ENCODE results near the gene SMPD4.
"Not testable (repeated sequence)": the region's sequence is repeated elsewhere in the genome, so short reads cannot be mapped to it uniquely, and the experiment has no call there.

The SMPD4 gene

DNA sequence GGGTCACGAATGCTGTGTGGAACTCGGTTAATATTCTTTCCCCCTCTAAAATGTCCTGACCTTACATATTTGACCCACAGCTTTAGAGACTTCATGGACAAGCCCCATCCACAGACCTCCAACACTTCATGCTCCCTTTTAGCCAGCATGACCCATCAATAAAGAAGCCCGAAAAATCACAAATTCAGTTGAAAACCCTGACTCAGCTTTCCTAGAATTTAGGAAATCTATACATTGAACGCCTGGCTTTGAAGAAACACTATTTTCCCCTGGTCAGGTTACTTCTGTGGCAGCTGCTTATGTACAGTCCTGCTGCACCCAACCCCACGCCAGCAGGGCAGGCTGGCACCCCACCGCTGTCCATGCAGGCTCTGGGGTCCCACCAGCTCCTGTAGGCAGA, 9.9 kb upstream of the SMPD4 start:
- not testable (repeated sequence) for H3K27me3 Mint-ChIP-seq, H3K9me3 Mint-ChIP-seq, H3K36me3 Mint-ChIP-seq, H3K4me3 Mint-ChIP-seq, H3K4me1 Mint-ChIP-seq, H3K27ac Mint-ChIP-seq

DNA sequence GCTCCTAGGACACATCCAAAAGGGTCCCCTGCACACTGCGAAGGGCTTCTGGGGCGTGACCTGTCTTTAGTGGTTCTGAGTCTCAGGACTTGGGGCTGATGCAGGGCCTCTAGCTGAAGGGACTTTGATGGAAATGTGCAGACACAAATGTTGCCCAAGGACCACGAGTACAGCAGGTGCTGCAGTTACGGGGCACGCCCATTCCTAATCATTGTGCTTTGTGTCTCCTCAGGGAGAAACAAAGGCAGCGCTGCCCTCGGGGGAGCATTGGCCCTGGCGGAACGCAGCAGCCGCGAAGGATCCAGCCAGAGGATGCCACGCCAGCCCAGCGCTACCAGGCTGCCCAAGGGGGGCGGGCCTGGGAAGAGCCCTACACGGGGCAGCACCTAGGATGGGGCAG, 8.8 kb upstream of the SMPD4 start:
- no peaks in the 10 kb centered on the region for H3K36me3 Mint-ChIP-seq
- H3K4me1 Mint-ChIP-seq: no peaks in the 10 kb centered on the region
- no peaks in the 10 kb centered on the region for H3K9me3 Mint-ChIP-seq
- no peak overlapping the region for H3K4me3 Mint-ChIP-seq
- H3K27ac Mint-ChIP-seq: no peak overlapping the region
- H3K27me3 Mint-ChIP-seq: no peaks in the 10 kb centered on the region

DNA sequence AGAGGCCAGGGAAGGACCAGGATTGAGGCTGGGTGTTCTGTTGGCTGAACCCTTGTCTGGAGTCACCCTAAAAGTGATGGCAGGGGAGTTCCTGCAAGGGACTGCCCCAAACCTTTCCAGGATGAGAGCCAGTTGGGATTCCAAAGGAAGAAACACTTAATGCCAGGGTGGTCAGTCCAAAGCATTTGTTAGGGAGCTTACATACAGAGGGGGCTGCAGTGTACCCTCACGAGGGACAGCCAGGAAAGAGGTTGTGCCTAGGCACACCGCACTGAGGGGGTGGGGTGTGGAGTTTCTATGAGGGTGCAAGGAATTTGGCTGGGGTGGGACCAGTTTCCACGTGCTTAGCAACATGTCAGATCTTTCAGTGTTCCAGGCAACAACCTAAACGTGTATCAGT, 7.6 kb upstream of the SMPD4 start:
- not testable (repeated sequence) for H3K9me3 Mint-ChIP-seq, H3K27ac Mint-ChIP-seq, H3K4me1 Mint-ChIP-seq

GRCh38 chr2:130187859-130188792, 6.7 kb upstream of the SMPD4 start:
- H3K27ac Mint-ChIP-seq, H3K27me3 Mint-ChIP-seq, H3K4me1 Mint-ChIP-seq, H3K36me3 Mint-ChIP-seq, H3K4me3 Mint-ChIP-seq, H3K9me3 Mint-ChIP-seq: not testable (repeated sequence)

More for the DNA sequence above, 7.6 kb upstream of the SMPD4 start:
- H3K36me3 Mint-ChIP-seq, H3K4me3 Mint-ChIP-seq, H3K27me3 Mint-ChIP-seq: not testable (repeated sequence)

GRCh38 chr2:130187268-130187667, 5.9 kb upstream of the SMPD4 start:
- no peak overlapping the region for H3K4me3 Mint-ChIP-seq
- no peak overlapping the region for H3K27ac Mint-ChIP-seq
- peaks cover 4% of the 10 kb centered on the region for H3K4me1 Mint-ChIP-seq
- no peaks in the 10 kb centered on the region for H3K27me3 Mint-ChIP-seq
- no peaks in the 10 kb centered on the region for H3K9me3 Mint-ChIP-seq
- H3K36me3 Mint-ChIP-seq: no peaks in the 10 kb centered on the region

DNA sequence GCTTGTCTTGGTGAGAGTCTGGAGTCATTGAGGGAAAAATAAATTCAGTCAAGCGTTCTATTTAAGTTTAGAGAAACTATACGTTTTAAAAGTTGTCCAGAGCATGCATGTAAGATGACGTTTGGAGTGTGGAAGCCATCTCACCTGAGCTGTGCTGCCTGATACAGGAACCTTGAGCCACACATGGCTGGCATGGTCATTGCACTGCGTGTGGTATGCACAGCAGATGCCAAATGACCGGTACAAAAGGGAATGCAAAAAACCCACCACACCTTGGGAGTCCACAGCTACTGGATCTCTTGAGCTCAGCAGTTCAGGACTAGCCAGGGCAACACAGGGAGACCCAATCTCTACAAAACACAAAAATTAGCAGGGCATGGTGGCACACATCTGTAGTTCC, 5.0 kb upstream of the SMPD4 start:
- H3K4me1 Mint-ChIP-seq: peaks cover 4% of the 10 kb centered on the region
- no peak overlapping the region for H3K27ac Mint-ChIP-seq
- no peak overlapping the region for H3K4me3 Mint-ChIP-seq
- no peaks in the 10 kb centered on the region for H3K9me3 Mint-ChIP-seq
- H3K36me3 Mint-ChIP-seq: no peaks in the 10 kb centered on the region
- no peaks in the 10 kb centered on the region for H3K27me3 Mint-ChIP-seq

DNA sequence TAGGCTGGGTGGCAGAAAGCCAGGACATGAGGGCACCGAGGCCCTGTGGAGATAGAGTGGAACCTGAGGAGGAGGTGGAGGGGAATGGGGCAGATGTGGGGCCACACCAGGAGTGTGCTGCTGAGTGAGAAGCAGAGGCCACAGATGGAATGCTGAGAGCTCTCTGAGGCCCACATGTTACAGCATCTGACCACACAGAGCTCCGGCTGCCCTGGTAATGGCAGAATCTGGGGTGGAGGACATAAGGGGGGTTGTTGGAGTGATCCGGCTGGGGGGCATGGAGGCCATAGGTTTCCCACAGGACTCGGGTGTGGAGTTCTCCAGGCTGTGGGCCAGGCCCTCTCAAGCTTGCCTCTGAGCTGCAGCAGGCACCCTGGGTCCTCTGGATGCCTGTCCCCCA, 4.5 kb upstream of the SMPD4 start:
- H3K4me1 Mint-ChIP-seq: peaks cover 6% of the 10 kb centered on the region
- no peak overlapping the region for H3K27ac Mint-ChIP-seq
- H3K9me3 Mint-ChIP-seq: no peaks in the 10 kb centered on the region
- H3K27me3 Mint-ChIP-seq: no peaks in the 10 kb centered on the region
- H3K4me3 Mint-ChIP-seq: no peak overlapping the region
- H3K36me3 Mint-ChIP-seq: no peaks in the 10 kb centered on the region

GRCh38 chr2:130185436-130185835, 4.0 kb upstream of the SMPD4 start:
- no peaks in the 10 kb centered on the region for H3K27me3 Mint-ChIP-seq
- no peak overlapping the region for H3K27ac Mint-ChIP-seq
- H3K4me3 Mint-ChIP-seq: no peak overlapping the region
- H3K9me3 Mint-ChIP-seq: no peaks in the 10 kb centered on the region
- no peaks in the 10 kb centered on the region for H3K36me3 Mint-ChIP-seq
- peaks cover 8% of the 10 kb centered on the region for H3K4me1 Mint-ChIP-seq

DNA sequence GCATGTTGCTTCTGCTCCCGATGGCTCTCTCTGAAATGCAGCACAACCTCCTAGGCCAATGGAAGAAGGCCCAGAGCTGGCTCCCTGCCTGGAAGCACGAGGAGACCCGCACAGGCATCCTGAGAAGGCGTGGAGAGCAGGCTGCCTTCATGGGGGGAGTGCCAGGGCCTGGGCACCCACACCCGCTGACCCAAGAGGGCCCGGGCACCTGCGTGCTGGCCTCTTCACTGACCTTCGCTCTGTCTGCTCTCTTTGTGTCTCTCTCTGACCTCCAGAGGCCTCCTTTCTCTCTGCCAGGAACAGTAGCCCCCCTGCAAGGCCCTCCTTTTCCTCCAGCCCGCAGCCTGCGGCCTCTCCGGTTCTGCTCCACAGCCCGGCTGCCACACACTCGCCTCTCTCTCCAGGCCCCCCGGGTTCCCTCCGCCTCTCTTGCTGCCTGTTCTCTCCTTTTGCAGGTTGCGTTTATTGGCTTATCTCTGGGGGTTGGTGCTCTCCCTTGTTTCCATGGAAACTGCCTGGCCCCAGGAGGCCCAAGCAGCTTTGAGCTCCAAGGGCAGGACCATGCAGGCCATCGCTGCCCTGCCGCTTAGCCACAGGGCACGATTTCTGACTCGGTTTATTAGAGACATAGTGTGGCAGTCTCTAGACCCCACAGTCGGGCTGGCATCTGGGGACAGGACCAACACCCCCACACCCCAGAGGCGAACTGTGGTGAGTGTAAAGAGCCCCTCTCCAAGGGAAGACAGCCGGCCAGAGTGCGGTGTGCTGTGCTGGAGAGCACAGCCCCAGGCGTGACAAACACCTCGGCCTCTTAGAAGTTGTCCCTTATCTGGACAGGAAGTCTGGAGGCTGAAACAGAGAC, 2.3 kb upstream of the SMPD4 start:
- no peaks in the 10 kb centered on the region for H3K36me3 Mint-ChIP-seq
- peak overlapping the region; percentile 83 for H3K4me3 Mint-ChIP-seq
- no peaks in the 10 kb centered on the region for H3K9me3 Mint-ChIP-seq
- no peak overlapping the region for H3K27ac Mint-ChIP-seq
- no peaks in the 10 kb centered on the region for H3K27me3 Mint-ChIP-seq
- H3K4me1 Mint-ChIP-seq: peaks cover 8% of the 10 kb centered on the region

DNA sequence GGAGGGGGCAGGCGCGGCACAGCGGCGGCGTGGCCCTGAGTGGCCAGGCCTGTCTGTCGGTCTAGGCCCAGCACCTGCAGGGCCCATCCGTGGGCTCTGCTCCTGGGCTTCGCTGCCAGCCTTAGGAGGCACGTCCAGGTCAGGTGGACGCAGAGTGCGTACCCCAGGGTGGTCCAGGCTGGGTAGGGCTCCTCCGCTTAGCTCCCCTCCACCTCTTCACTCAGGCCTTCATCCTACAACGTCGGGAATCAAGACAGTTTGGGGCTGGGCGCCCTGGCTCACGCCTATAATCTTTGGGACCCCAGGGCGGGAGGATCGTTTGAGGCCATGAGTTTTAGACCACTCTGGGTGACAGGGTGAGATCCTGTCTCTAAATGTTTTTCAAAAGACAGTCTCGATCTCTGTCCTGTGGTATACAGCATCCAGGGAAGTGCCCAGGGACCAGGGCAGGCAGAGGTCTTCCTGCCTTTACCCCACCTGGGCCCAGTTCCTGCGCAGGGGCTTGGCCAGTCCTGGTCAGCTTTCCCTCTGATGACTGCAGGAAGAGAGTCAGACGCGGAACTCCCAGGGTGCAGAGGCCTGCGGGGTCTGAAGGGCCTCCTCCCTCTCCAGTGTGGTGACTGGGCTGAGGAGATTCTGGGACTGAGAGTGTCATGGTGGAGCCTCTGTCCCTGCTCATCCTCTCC, 1.6 kb upstream of the SMPD4 start:
- H3K4me3 Mint-ChIP-seq: peak overlapping the region; percentile 83
- H3K4me1 Mint-ChIP-seq: peaks cover 11% of the 10 kb centered on the region
- H3K36me3 Mint-ChIP-seq, H3K27me3 Mint-ChIP-seq, H3K9me3 Mint-ChIP-seq: not testable (repeated sequence)
- H3K27ac Mint-ChIP-seq: peak overlapping the region; percentile 35

GRCh38 chr2:130181880-130182682, 679 bp upstream of the SMPD4 start, which contains the start of gene MZT2B:
Gene MZT2B, plus strand, starts transcription at chr2:130182262. Its CDS starts 21 bp downstream, at chr2:130182283.
- H3K27ac Mint-ChIP-seq: peak within 1 kb of the TSS; percentile 94
- H3K9me3 Mint-ChIP-seq, H3K36me3 Mint-ChIP-seq, H3K27me3 Mint-ChIP-seq: not testable (repeated sequence)
- peaks cover 15% of the 10 kb centered on the region for H3K4me1 Mint-ChIP-seq
- peak within 1 kb of the TSS; percentile 89 for H3K4me3 Mint-ChIP-seq

GRCh38 chr2:130180404-130181324, 738 bp downstream of the SMPD4 start:
- H3K27me3 Mint-ChIP-seq, H3K36me3 Mint-ChIP-seq, H3K9me3 Mint-ChIP-seq: not testable (repeated sequence)
- peak overlapping the region; percentile 94 for H3K27ac Mint-ChIP-seq
- peak overlapping the region; percentile 89 for H3K4me3 Mint-ChIP-seq
- H3K4me1 Mint-ChIP-seq: peaks cover 19% of the 10 kb centered on the region

GRCh38 chr2:130174866-130175265, 6.5 kb downstream of the SMPD4 start:
- not testable (repeated sequence) for H3K9me3 Mint-ChIP-seq, H3K27me3 Mint-ChIP-seq, H3K36me3 Mint-ChIP-seq, H3K27ac Mint-ChIP-seq, H3K4me3 Mint-ChIP-seq
- H3K4me1 Mint-ChIP-seq: peaks cover 11% of the 10 kb centered on the region

DNA sequence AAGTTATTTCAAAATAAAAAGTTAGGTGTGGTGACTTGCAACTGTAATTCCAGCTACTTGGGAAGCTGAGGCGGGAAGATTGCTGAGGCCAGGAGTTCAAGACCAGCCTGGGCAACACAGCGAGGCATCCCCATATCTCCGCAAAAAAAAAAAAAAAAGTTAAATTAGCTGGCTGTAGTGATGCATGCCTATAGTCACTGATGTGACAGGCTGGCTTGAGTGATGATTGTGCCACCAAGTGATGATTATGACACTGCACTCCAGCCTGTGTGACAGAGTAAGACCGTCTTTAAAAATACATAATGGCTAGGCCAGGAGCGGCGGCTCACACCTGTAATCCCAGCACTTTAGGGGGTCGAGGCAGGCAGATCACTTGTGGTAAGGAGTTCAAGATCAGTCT, 11.5 kb downstream of the SMPD4 start:
- Mint-ChIP-seq H3K27me3 (no peaks in the 10 kb centered on the region), H3K4me3 (no peak overlapping the region), H3K36me3 (peaks cover 4% of the 10 kb centered on the region), H3K27ac (no peak overlapping the region), H3K4me1 (no peaks in the 10 kb centered on the region), H3K9me3 (no peaks in the 10 kb centered on the region)
